ENCODE measurements around the gene ZNF750. TPM values are rescaled to one million over a fixed set of nuclear protein-coding genes. Genes with fewer than 3 reads are reported as not detected.

Gene ZNF750
- polyA plus RNA-seq, 1 donor (not counting 4 experiments of a cell fraction or from before 2014, with no cell fraction given): 5.5 TPM

DNA sequence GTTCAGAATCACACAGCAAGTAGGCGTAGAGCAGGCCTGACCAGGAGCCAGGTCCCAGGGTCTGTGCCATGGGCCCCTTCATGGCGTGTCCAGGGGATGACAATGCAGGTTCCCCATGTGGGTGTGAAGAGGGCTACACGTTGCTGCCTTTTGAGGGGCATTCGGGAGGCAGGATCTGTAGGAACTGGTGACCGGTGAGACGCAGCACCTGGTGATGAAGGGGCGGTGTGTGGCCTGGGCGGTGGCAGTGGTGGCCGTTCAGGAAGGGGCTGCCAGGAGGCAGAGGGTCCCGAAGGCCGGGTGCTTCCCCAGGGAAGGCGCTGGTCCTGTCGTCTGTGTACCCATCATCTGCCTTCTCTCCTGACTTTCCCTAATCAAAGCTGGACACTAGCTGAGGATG, 34.6 kb downstream of the ZNF750 start:
- Histone ChIP-seq H3K27me3 (ENCODE audit: control insufficient read depth, extremely low read depth, insufficient read depth, low read length) (no peaks in the 10 kb centered on the region), H3K9me3 (ENCODE audit: control insufficient read depth, low read depth, low read length) (no peaks in the 10 kb centered on the region), H3K79me2 (ENCODE audit: control insufficient read depth, insufficient read depth, low read length) (peaks cover 30% of the 10 kb centered on the region), H3K9me1 (ENCODE audit: control insufficient read depth, extremely low read depth, insufficient read depth, low read length) (no peaks in the 10 kb centered on the region), H3K4me3 (ENCODE audit: control insufficient read depth in 2 of 3, extremely low read depth in 1 of 3, insufficient read depth in 2 of 3, low read depth in 1 of 3, low read length in 3 of 3) (no peak overlapping the region), H3K9ac (ENCODE audit: control insufficient read depth, extremely low read depth, insufficient read depth, low read length) (no peak overlapping the region), H3K4me2 (ENCODE audit: control insufficient read depth, extremely low read depth, insufficient read depth, low read depth, low read length) (no peak overlapping the region), H3K4me1 (ENCODE audit: control insufficient read depth, extremely low read depth, insufficient read depth, low read length) (no peaks in the 10 kb centered on the region), H3K27ac (ENCODE audit: control insufficient read depth, insufficient read depth, low read length) (no peak overlapping the region), H4K20me1 (ENCODE audit: control insufficient read depth, extremely low read depth, insufficient read depth, low read length) (peaks cover 7% of the 10 kb centered on the region), H3K36me3 (ENCODE audit: control insufficient read depth in 2 of 2, extremely low read depth in 1 of 2, insufficient read depth in 2 of 2, low read length in 2 of 2) (peaks cover 5 to 22% of the 10 kb centered on the region in 2 experiments), H2AFZ (ENCODE audit: control insufficient read depth, low read length) (no peak overlapping the region)
- DNase-seq (ENCODE audit: low read depth, low spot score) (no peak), FAIRE-seq (no peak)
- dilution Hi-C loops (cut with MboI; ENCODE audit: extremely low pct_ligation_motif_present, low sequenced_read_pairs): no loop called here
- no peak for TF ChIP-seq EZH2 (IDR thresholded peaks at IDR 0.05; ENCODE audit: low read length)
- TF ChIP-seq, protein P1, sequence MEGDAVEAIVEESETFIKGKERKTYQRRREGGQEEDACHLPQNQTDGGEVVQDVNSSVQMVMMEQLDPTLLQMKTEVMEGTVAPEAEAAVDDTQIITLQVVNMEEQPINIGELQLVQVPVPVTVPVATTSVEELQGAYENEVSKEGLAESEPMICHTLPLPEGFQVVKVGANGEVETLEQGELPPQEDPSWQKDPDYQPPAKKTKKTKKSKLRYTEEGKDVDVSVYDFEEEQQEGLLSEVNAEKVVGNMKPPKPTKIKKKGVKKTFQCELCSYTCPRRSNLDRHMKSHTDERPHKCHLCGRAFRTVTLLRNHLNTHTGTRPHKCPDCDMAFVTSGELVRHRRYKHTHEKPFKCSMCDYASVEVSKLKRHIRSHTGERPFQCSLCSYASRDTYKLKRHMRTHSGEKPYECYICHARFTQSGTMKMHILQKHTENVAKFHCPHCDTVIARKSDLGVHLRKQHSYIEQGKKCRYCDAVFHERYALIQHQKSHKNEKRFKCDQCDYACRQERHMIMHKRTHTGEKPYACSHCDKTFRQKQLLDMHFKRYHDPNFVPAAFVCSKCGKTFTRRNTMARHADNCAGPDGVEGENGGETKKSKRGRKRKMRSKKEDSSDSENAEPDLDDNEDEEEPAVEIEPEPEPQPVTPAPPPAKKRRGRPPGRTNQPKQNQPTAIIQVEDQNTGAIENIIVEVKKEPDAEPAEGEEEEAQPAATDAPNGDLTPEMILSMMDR (optimal IDR thresholded peaks at IDR 0.05 in 1 of 3, IDR thresholded peaks at IDR 0.05 in 1 of 3, conservative IDR thresholded peaks at IDR 0.05 in 1 of 3; ENCODE audit: extremely low read depth in 1 of 3, insufficient read depth in 2 of 3, low read length in 3 of 3): no peak

DNA sequence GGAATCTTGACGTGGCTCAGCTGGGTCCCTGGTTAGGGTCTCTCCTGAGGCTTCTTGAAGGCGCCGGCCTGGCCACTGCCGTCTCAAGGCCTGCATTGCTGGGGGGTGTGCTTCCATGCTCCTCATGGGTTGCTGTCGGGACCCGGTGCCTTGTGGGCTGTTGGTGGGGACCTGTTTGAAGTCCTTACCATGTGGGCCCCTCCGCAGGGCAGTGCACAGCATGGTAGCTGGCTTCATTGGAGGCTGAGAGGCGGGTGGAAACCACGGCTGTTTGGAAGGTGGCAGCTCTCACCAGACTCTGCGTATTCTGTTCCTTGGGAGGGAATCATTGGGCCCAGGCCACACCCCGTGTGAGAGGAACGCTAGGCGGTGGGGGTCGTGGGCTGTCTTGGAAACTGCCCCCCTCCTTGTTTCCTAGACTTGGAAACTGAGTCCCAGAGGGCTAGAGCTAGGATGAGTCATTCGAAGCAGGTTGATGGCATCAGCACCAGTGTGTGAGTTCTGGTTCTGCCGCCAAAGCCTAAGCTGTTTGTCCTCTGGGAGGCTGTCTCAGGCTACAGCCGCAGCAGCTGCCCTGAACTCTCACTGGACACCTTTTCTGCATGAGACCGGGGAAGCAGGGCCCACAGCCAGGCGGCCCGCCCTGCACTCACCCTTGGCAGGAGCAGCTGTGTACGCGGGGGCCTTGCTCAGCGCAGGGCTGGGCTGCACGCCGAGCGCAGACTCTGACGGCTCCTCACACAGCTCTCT, 35.2 kb downstream of the ZNF750 start:
- H3K4me3 ChIP-seq (ENCODE audit: control insufficient read depth in 2 of 3, extremely low read depth in 1 of 3, insufficient read depth in 2 of 3, low read depth in 1 of 3, low read length in 3 of 3): no peak overlapping the region
- peaks cover 7% of the 10 kb centered on the region for H4K20me1 ChIP-seq (ENCODE audit: control insufficient read depth, extremely low read depth, insufficient read depth, low read length)
- FAIRE-seq: no peak
- H3K27ac ChIP-seq (ENCODE audit: control insufficient read depth, insufficient read depth, low read length): no peak overlapping the region
- H3K27me3 ChIP-seq (ENCODE audit: control insufficient read depth, extremely low read depth, insufficient read depth, low read length): no peaks in the 10 kb centered on the region
- no peaks in the 10 kb centered on the region for H3K9me1 ChIP-seq (ENCODE audit: control insufficient read depth, extremely low read depth, insufficient read depth, low read length)
- TF ChIP-seq EZH2 (IDR thresholded peaks at IDR 0.05; ENCODE audit: low read length): no peak
- TF ChIP-seq, protein P1 (optimal IDR thresholded peaks at IDR 0.05 in 1 of 3, IDR thresholded peaks at IDR 0.05 in 1 of 3, conservative IDR thresholded peaks at IDR 0.05 in 1 of 3; ENCODE audit: extremely low read depth in 1 of 3, insufficient read depth in 2 of 3, low read length in 3 of 3): no peak
- peaks cover 5 to 22% of the 10 kb centered on the region in 2 experiments for H3K36me3 ChIP-seq (ENCODE audit: control insufficient read depth in 2 of 2, extremely low read depth in 1 of 2, insufficient read depth in 2 of 2, low read length in 2 of 2)
- no peaks in the 10 kb centered on the region for H3K9me3 ChIP-seq (ENCODE audit: control insufficient read depth, low read depth, low read length)
- H3K4me1 ChIP-seq (ENCODE audit: control insufficient read depth, extremely low read depth, insufficient read depth, low read length): no peaks in the 10 kb centered on the region
- dilution Hi-C loops (cut with MboI; ENCODE audit: extremely low pct_ligation_motif_present, low sequenced_read_pairs): no loop called here
- no peak overlapping the region for H2AFZ ChIP-seq (ENCODE audit: control insufficient read depth, low read length)
- H3K79me2 ChIP-seq (ENCODE audit: control insufficient read depth, insufficient read depth, low read length): peaks cover 30% of the 10 kb centered on the region
- no peak overlapping the region for H3K4me2 ChIP-seq (ENCODE audit: control insufficient read depth, extremely low read depth, insufficient read depth, low read depth, low read length)
- no peak overlapping the region for H3K9ac ChIP-seq (ENCODE audit: control insufficient read depth, extremely low read depth, insufficient read depth, low read length)
- DNase-seq (ENCODE audit: low read depth, low spot score): no peak

All from keratinocyte (primary cell).